Nephron progenitor cell (in vitro differentiated cells): ENCODE measurements around the gene CPNE5.

Source experiments
- DNase-seq: peaks from one replicate; pipeline ENCODE4 v3.0.0; 2021
- H3K27ac Mint-ChIP-seq: 2 replicates; pipeline ENCODE4 v1.8.0; 2021; ENCODE audit warnings: mild to moderate bottlenecking, moderate library complexity, mixed read lengths
- H3K27me3 Mint-ChIP-seq: 2 replicates; pipeline ENCODE4 v1.8.0; 2021; ENCODE audit warnings: mild to moderate bottlenecking, low read depth, mixed read lengths; ENCODE audit not compliant: poor library complexity
- H3K36me3 Mint-ChIP-seq: 2 replicates; pipeline ENCODE4 v1.8.0; 2021; ENCODE audit warnings: low read depth, mixed read lengths
- H3K4me1 Mint-ChIP-seq: 2 replicates; pipeline ENCODE4 v1.8.0; 2021; ENCODE audit warnings: mixed read lengths
- H3K4me3 Mint-ChIP-seq: 2 replicates; pipeline ENCODE4 v1.8.0; 2021; ENCODE audit warnings: mild to moderate bottlenecking, moderate library complexity, mixed read lengths
- H3K9me3 Mint-ChIP-seq: 2 replicates; pipeline ENCODE4 v1.8.0; 2021; ENCODE audit warnings: mild to moderate bottlenecking, moderate library complexity, mixed read lengths
- TF ChIP-seq, protein P1 (sequence below): fragments of 200-600 bp; sonication (generic); IDR thresholded peaks from 2 replicates; pipeline ENCODE4 v1.5.0; 2021; ENCODE audit warnings: antibody characterized with exemption

The CPNE5 gene

DNA sequence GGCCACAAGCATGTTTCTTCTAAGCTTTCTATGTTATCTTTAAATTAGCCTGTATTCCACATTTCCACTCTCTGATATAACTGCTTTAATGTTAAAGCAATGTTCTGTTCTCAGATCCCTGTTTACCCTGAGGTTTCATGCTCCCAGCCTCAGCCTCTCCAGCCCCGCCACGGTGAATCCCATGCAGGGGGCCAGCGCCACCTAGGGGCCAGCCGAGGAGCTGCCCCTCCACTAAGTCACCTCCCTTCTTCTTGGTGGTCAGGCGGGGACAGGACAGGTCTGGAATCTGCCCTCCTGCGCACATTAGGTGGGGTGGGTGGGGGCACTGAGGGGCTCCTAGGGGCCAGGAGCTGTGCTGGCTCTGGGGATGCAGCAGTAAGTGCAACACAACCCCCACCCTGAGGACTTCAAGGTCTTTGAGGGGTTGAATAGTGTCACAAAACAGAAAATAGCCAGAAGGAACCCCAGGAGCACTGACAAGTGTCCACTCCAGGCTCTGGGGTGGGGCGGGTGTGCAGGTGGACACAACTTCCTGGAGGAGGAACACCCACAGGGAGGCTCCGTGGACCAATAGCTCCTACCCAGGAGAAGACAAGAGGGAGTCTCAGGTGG lies 80.0 kb downstream of the CPNE5 start:
- no peaks in the 10 kb centered on the region for H3K9me3 Mint-ChIP-seq
- H3K27ac Mint-ChIP-seq = no peak overlapping the region
- no peak overlapping the region for H3K4me3 Mint-ChIP-seq
- H3K27me3 Mint-ChIP-seq = peaks cover 24% of the 10 kb centered on the region
- peak; percentile 90 for DNase-seq
- TF ChIP-seq, protein P1, sequence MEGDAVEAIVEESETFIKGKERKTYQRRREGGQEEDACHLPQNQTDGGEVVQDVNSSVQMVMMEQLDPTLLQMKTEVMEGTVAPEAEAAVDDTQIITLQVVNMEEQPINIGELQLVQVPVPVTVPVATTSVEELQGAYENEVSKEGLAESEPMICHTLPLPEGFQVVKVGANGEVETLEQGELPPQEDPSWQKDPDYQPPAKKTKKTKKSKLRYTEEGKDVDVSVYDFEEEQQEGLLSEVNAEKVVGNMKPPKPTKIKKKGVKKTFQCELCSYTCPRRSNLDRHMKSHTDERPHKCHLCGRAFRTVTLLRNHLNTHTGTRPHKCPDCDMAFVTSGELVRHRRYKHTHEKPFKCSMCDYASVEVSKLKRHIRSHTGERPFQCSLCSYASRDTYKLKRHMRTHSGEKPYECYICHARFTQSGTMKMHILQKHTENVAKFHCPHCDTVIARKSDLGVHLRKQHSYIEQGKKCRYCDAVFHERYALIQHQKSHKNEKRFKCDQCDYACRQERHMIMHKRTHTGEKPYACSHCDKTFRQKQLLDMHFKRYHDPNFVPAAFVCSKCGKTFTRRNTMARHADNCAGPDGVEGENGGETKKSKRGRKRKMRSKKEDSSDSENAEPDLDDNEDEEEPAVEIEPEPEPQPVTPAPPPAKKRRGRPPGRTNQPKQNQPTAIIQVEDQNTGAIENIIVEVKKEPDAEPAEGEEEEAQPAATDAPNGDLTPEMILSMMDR = peak; percentile 99
- H3K4me1 Mint-ChIP-seq = peaks cover 52% of the 10 kb centered on the region
- no peaks in the 10 kb centered on the region for H3K36me3 Mint-ChIP-seq

DNA sequence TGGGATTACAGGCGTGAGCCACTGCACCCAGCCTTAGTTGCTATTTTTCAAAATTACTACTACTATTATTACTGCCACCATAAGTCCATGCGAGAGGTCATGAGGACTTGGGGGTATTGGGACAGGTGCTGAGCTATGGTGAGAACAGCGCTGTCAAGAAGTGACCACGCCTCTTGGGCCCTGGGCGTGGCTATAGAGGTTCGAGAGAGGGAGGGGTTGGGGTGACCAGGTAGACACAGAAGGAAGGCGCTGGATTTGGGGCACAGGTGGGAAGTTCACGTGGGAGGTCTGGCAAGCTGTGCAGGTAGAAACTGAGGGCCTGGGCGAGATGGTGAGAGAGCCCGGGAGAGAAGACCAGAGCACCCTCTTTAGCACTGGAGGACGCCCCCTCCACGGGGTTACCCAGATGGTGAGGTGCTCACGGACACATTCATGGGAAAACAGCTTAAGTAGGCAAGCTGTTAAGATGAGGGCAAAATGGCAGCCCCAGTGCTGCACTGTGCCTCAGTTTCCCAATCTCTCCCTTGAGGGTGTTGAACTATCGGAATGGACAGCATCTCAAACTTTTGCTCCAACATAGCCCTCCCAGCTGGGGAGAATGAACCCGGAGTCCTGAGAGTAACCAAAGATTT lies 80.6 kb downstream of the CPNE5 start:
- peaks cover 58% of the 10 kb centered on the region for H3K4me1 Mint-ChIP-seq
- H3K27ac Mint-ChIP-seq = no peak overlapping the region
- DNase-seq = no peak
- no peaks in the 10 kb centered on the region for H3K36me3 Mint-ChIP-seq
- TF ChIP-seq, protein P1 = no peak
- H3K27me3 Mint-ChIP-seq = peaks cover 26% of the 10 kb centered on the region
- H3K4me3 Mint-ChIP-seq = no peak overlapping the region
- no peaks in the 10 kb centered on the region for H3K9me3 Mint-ChIP-seq

DNA sequence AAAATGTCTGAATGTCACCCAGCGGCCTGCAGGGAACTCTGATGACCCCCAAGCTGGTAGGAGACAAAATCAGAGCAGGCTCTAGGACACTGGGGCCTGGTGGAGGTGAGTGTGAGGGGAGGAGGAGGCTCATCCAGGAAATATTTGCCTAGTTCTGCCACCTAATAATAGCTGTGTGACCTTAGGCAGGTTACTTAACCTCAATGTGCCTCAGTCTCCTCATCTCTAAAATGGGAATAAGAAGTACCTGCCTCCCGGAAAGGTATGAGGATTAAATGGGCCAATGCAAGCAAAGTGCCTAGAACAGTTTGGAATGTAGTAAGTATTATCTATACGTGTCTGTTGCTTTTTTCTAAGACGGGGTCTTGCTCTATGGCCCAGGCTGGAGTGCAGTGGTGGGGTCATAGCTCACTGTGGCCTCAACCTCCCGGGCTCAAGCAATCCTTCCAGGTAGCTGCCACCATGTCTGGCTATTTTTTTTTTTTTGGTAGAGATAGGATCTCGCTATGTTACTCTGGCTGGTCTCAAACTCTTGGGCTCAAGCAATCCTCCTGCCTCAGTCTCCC lies 81.2 kb downstream of the CPNE5 start:
- Mint-ChIP-seq H3K4me3 (no peak overlapping the region), H3K27ac (no peak overlapping the region), H3K9me3 (no peaks in the 10 kb centered on the region), H3K4me1 (peaks cover 62% of the 10 kb centered on the region), H3K36me3 (no peaks in the 10 kb centered on the region), H3K27me3 (peaks cover 26% of the 10 kb centered on the region)
- DNase-seq = no peak
- TF ChIP-seq, protein P1 = no peak

DNA sequence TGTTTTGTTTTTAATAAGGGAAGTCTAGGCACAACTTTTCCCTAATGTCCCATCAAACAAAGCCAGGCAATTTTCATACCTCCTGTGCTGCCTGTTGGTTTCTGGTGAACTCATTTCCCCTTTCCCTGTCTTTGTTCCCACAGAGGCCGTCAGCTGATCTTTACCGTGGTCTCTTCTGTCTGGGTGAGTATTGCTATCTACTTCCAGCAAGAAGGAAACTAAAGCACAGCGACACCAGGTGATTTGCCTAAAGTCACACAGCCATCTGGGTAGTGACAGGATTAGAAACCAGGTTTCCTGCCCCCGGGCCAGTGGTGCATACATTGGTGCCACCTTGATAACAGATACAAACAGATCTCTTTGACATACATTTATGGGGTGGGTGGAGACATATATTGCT lies 82.0 kb downstream of the CPNE5 start:
- Mint-ChIP-seq H3K9me3 (no peaks in the 10 kb centered on the region), H3K27ac (no peak overlapping the region), H3K4me3 (no peak overlapping the region), H3K36me3 (no peaks in the 10 kb centered on the region), H3K4me1 (peaks cover 67% of the 10 kb centered on the region), H3K27me3 (peaks cover 26% of the 10 kb centered on the region)
- no peak for DNase-seq
- TF ChIP-seq, protein P1 = no peak

DNA sequence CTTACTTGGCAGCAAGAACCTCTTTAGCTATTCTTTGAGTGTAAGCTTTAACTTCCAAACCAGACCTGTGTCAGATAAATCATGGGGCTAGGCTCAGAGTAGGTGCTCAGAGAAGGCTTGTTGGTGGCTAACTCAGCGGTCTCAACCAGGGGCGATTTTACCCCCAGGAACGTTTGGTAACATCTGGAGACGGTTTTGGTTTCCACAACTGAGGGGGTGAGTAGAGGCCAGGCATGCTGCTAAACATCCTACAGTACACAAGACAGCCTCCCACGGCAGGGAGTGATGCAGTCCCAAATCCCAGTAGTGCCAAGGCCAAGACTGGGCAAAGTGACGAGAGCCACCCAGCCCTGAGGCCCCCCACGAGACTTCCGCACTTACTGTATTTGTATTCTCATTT lies 82.5 kb downstream of the CPNE5 start:
- H3K27ac Mint-ChIP-seq = no peak overlapping the region
- H3K4me1 Mint-ChIP-seq = peaks cover 71% of the 10 kb centered on the region
- TF ChIP-seq, protein P1 = no peak
- DNase-seq = no peak
- H3K36me3 Mint-ChIP-seq = no peaks in the 10 kb centered on the region
- peaks cover 23% of the 10 kb centered on the region for H3K27me3 Mint-ChIP-seq
- H3K9me3 Mint-ChIP-seq = no peaks in the 10 kb centered on the region
- H3K4me3 Mint-ChIP-seq = no peak overlapping the region
